Glomerular endothelial cell (primary cell): ENCODE measurements around the gene DGKD. TPM values are rescaled to one million over a fixed set of nuclear protein-coding genes. Genes with fewer than 3 reads are reported as not detected.
"Not testable (repeated sequence)": the region's sequence is repeated elsewhere in the genome, so short reads cannot be mapped to it uniquely, and the experiment has no call there.

Source experiments
- DNase-seq: peaks from one replicate; pipeline ENCODE4 v3.0.0-alpha.2; 2011; ENCODE audit warnings: low read depth, low spot score; ENCODE audit errors: extremely low read depth
- total RNA-seq: library from RNA; depleted of rRNA; stranded (reverse); fragments of >200 nt; gene quantifications from 2 replicates; pipeline ENCODE4 v1.2.3, GENCODE V29; 2015

The DGKD gene
- 10.3 and 13.0 TPM in 2 replicates for total RNA-seq

GRCh38 chr2:233353769-233354499 is at the start of gene DGKD:
Gene DGKD, plus strand, starts transcription at chr2:233354494. Its CDS starts 25 bp downstream, at chr2:233354519.
- DNase-seq, result no peak

GRCh38 chr2:233307565-233307964 is 46.7 kb upstream of the DGKD start, which contains the start of gene SAG:
Gene SAG, plus strand, starts transcription at chr2:233307816. Its CDS starts 1,374 bp downstream, at chr2:233309190.
- no peak for DNase-seq

- DNase-seq, result no peak
Observed at GRCh38 chr2:233311241-233311926, 42.9 kb upstream of the DGKD start.

- no peak for DNase-seq
Observed at GRCh38 chr2:233312874-233313273, 41.4 kb upstream of the DGKD start.

GRCh38 chr2:233314180-233314925 is 39.9 kb upstream of the DGKD start:
- no peak for DNase-seq

- no peak for DNase-seq
Observed at GRCh38 chr2:233317196-233317943, 36.9 kb upstream of the DGKD start.

DNA sequence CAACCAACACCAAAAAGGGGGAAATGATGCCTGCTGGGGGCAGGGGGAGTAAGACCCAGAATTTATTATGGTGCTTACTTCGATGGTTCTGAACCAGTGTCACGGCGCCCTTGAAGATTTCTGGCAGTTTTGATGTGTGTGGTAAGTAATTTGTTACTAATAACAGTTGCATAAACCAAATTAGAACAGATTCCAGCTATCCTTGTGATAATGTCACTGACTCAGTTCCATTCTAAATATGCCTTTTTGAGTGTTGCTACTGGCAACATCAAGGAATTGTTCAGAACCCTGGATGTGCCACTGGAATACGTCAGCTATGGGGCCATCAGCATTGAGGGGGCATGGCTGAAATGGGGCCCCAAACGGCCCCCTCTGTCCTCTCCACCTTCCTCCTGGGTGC is 35.0 kb upstream of the DGKD start:
- DNase-seq, result no peak

- DNase-seq, result no peak
Observed at GRCh38 chr2:233320470-233320869, 33.8 kb upstream of the DGKD start.

DNA sequence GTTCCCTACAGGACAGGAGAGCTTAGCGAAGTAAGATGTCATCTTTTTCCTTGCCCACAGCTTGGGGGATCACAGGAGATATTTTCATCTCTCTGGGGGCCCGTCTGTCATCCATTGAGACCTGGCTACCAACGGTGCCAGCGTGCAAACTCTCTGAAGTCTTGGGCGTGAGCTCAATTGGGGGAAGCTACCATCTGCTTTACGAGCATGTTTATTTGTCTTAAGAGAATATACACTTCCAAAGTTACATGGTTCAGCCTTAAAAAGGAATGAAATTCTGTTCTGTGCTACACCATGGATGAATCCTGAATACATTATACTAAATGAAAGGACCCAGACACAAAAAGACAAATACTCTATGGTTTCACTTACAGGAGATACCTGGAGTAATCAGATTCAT is 33.1 kb upstream of the DGKD start:
- DNase-seq, result no peak

DNA sequence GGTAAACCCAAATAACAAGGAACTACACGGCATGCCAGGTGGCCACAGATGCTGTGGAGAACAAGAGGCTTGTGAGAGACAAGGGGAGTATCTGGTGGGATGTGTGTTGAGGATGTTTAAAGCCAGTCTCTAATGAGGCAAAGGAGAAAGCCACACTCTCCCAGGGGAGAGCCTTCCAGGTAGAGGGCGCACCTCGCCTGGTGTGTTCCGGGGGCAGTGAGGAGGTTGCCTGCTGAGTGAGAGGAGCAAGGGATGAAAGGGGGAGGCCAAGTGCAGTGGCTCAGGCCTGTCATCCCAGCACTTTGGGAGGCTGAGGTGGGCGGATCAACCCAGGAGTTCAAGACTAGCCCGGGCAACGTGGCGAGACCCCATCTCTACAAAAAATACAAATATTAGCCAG is 30.4 kb upstream of the DGKD start:
- DNase-seq, result no peak

- DNase-seq, result no peak
Observed at GRCh38 chr2:233325256-233325655, 29.0 kb upstream of the DGKD start.

GRCh38 chr2:233325814-233326213 is 28.5 kb upstream of the DGKD start:
- no peak for DNase-seq

GRCh38 chr2:233326500-233326899 is 27.8 kb upstream of the DGKD start:
- DNase-seq, result no peak

- no peak for DNase-seq
Observed at GRCh38 chr2:233328922-233329321, 25.4 kb upstream of the DGKD start.

DNA sequence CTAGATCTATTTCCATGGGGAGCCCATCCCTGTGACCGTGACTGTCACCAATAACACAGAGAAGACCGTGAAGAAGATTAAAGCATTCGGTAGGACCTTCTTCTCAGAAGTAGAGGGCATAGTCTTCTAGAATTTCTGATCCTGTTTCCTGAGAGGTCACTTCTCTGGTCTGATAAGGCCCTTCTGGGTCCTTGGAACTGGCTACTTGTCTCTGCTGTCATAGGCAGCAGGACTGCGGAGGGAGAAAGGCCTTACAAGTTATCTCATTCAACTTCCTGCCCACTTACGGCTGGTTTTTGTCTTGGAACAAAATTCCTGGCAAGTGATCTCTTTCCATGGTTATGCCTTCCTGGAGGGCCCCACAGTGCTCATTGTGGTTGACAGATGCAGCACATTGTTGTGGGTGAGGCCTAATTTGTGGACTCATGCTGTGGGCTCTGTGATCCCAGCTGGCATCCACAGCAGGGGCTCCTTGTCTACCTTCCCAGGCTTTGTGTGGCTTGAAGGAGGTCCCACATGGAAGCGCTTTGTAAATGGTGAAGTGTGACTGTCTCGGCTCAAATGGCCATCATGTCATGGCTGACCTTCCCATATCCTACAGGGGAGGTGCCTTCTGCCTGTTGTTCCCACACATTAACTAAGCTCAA is 24.7 kb upstream of the DGKD start:
- DNase-seq, result no peak

DNA sequence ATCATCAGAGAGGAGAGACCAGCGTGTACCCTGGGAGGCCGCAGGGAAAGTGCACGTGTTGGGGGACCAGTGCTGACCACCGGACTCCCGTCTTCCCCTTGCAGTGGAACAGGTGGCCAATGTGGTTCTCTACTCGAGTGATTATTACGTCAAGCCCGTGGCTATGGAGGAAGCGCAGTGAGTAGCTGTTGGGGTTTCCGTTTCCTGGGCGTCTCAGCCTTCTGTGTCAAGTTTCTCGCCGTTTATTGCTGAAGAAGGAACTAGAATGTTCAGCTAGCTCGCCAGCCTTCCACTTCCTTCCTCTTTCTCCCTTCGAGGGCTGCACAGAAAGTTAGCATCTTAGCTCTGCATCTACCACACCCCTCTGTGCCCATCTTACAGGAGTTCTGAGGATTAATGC is 22.8 kb upstream of the DGKD start:
- no peak for DNase-seq

DNA sequence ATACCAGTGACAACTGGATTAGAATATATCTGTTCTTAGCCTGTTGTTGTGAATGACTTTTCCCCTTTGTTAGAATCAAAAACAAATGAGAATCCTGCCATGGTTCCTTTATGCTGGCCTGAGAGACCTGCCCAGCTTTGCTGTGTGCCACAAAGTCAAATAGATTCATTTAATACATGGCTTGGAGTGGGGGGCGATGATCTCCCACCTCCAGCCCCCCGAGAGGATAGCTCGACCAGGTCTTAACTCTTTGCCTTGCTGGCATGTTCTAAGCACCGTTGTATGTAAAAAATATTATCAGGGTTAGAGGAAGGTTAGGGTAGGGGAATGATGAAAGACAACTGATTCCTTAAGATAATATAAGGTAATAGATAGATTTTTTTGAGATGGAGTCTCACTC is 22.2 kb upstream of the DGKD start:
- DNase-seq, result no peak

- DNase-seq, result no peak
Observed at GRCh38 chr2:233334915-233335314, 19.4 kb upstream of the DGKD start.

DNA sequence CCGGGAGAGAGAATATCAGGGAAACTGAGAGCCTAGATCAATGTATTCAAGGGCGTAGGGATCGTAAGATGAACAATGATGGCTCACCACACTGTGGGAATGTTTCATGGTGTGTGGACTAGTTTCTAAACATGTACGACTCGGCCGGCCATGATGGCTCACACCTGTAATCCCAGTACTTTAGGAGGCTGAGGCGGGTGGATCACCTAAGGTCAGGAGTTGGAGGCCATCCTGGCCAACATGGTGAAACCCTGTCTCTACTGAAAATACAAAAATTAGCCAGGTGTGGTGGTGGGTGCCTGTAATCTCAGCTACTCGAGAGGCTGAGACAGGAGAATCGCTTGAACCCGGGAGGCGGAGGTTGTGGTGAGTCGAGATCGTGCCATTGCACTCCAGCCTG is 18.2 kb upstream of the DGKD start:
- DNase-seq, result not testable (repeated sequence)

GRCh38 chr2:233336541-233336940 is 17.8 kb upstream of the DGKD start:
- DNase-seq, result no peak
